HepG2 (cell line): Measurements from ENCODE around the gene CAPS. TPM values are rescaled to one million over a fixed set of nuclear protein-coding genes. Genes with fewer than 3 reads are reported as not detected.

Experiments used
- AGO1 ChIP-seq: fragments of 200-400 bp; formaldehyde crosslinking; IDR thresholded peaks from 2 replicates; pipeline ENCODE4 v1.6.1; 2017; ENCODE audit warnings: mild to moderate bottlenecking, low read depth, low read length, moderate library complexity; ENCODE audit not compliant: poor library complexity, severe bottlenecking
- HNRNPLL ChIP-seq: fragments of 200-400 bp; formaldehyde crosslinking; IDR thresholded peaks from 2 replicates; pipeline ENCODE4 v1.6.1; 2017; ENCODE audit warnings: mild to moderate bottlenecking, low read depth, low read length; ENCODE audit not compliant: poor library complexity, severe bottlenecking
- MAFF ChIP-seq: IDR thresholded peaks from 2 replicates; pipeline ENCODE4 v1.6.1; 2011; ENCODE audit warnings: low read depth, low read length, improper control_type of control experiment
- NFE2 ChIP-seq: sonication (generic); formaldehyde crosslinking; IDR thresholded peaks from 2 replicates; pipeline ENCODE4 v1.4.0; 2020; ENCODE audit warnings: missing genetic modification reagents
- NRL ChIP-seq: sonication (generic); formaldehyde crosslinking; IDR thresholded peaks from 2 replicates; pipeline ENCODE4 v1.5.0; 2020; ENCODE audit warnings: missing genetic modification reagents, mild to moderate bottlenecking, moderate library complexity, borderline replicate concordance
- RBFOX2 ChIP-seq: fragments of 200-400 bp; formaldehyde crosslinking; IDR thresholded peaks from 2 replicates; pipeline ENCODE4 v1.6.1; 2017; ENCODE audit warnings: low read depth, mild to moderate bottlenecking, low read length
- RFX5 ChIP-seq: IDR thresholded peaks from 2 replicates; pipeline ENCODE4 v1.6.1; 2011; ENCODE audit warnings: low read depth, low read length, improper control_type of control experiment
- TCF12 ChIP-seq, 2 experiments: fragments of 450-650 bp in 1 of 2; sonication (generic) in 1 of 2; formaldehyde crosslinking in 1 of 2; IDR thresholded peaks; 2 replicates each; pipeline versions ENCODE4 v1.6.1 to v1.8.0; 2017 to 2022; ENCODE audit warnings: antibody characterized with exemption in 1 of 2, mild to moderate bottlenecking in 1 of 2, missing genetic modification reagents in 1 of 2, moderate library complexity in 1 of 2
- ZFP1 ChIP-seq: IDR thresholded peaks from 2 replicates; pipeline ENCODE4 v1.6.1; 2016
- ZHX2 ChIP-seq, 2 experiments: sonication (generic) in 1 of 2; formaldehyde crosslinking in 1 of 2; IDR thresholded peaks; 2 replicates each; pipeline versions ENCODE4 v1.6.1 to v1.9.0; 2014 to 2022; ENCODE audit warnings: antibody characterized with exemption in 1 of 2, borderline replicate concordance in 1 of 2, inconsistent platforms in 1 of 2, low read depth in 1 of 2, missing genetic modification reagents in 1 of 2
- ZNF224 ChIP-seq: sonication (generic); formaldehyde crosslinking; IDR thresholded peaks from 2 replicates; pipeline ENCODE4 v1.5.0; 2020; ENCODE audit warnings: mild to moderate bottlenecking, missing genetic modification reagents
- polyA plus RNA-seq, 8 experiments: library from polyadenylated mRNA; depleted of rRNA in 3 of 8; stranded (reverse) in 7 of 8; unstranded in 1 of 8; fragments of >200 nt; fragmentation: Illumina TruSeq in 4 of 8; extraction: Trizol in 4 of 8; gene quantifications; 2 replicates each; pipeline versions ENCODE4 v1.2.1 to v1.2.3, GENCODE V29; 2011 to 2016; ENCODE audit warnings: low read depth in 4 of 8, missing spikeins in 1 of 8, mixed read lengths in 1 of 8; ENCODE audit not compliant: insufficient read depth in 1 of 8
- total RNA-seq, 5 experiments: library from RNA; depleted of rRNA; stranded (reverse); fragments of >200 nt; fragmentation: Illumina TruSeq; extraction: Trizol; gene quantifications; 2 replicates each; pipeline ENCODE4 v1.2.3, GENCODE V29; 2016; ENCODE audit warnings: low read depth in 1 of 5

Gene CAPS
- total and polyA plus RNA-seq, 2 of the 13 experiments (the other 11 are each of a cell fraction or from before 2014, with no cell fraction given): 3.1 TPM

DNA sequence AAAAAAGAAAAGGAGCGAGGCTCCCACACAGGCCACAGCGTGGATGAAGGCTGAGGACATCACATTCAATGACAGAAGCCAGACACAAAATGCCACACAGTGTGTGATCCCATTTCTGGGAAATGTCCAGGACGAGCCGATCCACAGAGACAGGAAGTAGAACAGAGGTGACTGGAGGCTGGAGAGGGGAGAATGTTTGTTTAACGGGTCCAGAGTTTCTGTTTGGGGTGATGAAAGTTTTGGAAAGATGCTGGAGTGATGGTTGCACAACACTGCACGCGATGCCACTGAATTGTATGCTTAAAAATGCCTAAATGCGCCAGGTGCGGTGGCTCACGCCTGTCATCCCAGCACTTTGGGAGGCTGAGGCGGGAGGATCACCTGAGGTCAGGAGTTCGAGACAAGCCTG is 43.1 kb upstream of the CAPS start (continued):
- no peak for TF ChIP-seq MAFF
- no peak for TF ChIP-seq AGO1
- TF ChIP-seq HNRNPLL: peak; percentile 59
- no peak for TF ChIP-seq TCF12 (IDR thresholded peaks at IDR 0.05)
- peak; percentile 72 for TF ChIP-seq TCF12 (CRISPR knock-in tag; IDR thresholded peaks at IDR 0.05)
- TF ChIP-seq NFE2 (CRISPR knock-in tag): no peak
- peak; percentile 64; the same call in 1 of the 2 replicates for TF ChIP-seq ZHX2 (IDR thresholded peaks at IDR 0.05; ENCODE audit: low read depth)
- no peak for TF ChIP-seq ZHX2 (CRISPR knock-in tag; IDR thresholded peaks at IDR 0.05; ENCODE audit: borderline replicate concordance)
- no peak for TF ChIP-seq RBFOX2
- TF ChIP-seq NRL (CRISPR knock-in tag): no peak
- TF ChIP-seq ZNF224 (CRISPR knock-in tag): no peak
- no peak for TF ChIP-seq RFX5
- TF ChIP-seq ZFP1 (CRISPR knock-in tag): peak; percentile 90
